K562 (cell line): Measurements from ENCODE around the gene SPTBN4. TPM values are rescaled to one million over a fixed set of nuclear protein-coding genes. Genes with fewer than 3 reads are reported as not detected.

Experiments
- ATAC-seq: fragments of 200-7000 bp; cut with Tn5 transposase; 3 replicates; pipeline ENCODE4 v1.9.1; 2020; ENCODE audit warnings: moderate library complexity
- BruUV-seq: library from RNA; stranded (reverse); fragments of 400-500 nt; replicated peaks from 2 replicates; lab custom pipeline; 2021; lab: Mats Ljungman, UMichigan
- CTCF ChIA-PET: fragments of 300-600 bp; formaldehyde crosslinking; extraction: SDS; loops from one replicate; lab custom pipeline; 2021; ENCODE audit warnings: low intra/inter-chr PET ratio; lab: Yijun Ruan, JAX
- POLR2A ChIA-PET: fragments of 300-600, 350-650 bp; sonication (Branson Sonifier 250); formaldehyde crosslinking; extraction: SDS; loops from one replicate; lab custom pipeline; 2021; ENCODE audit warnings: antibody characterized with exemption, inconsistent platforms; lab: Yijun Ruan, JAX
- DNase-seq, 4 experiments: peaks; one replicate each; pipeline versions ENCODE4 v3.0.0 to v3.0.0-alpha.2; 2011 to 2018; ENCODE audit warnings: low spot score in 3 of 4, mixed read lengths in 3 of 4; ENCODE audit errors: extremely low read depth in 1 of 4
- FAIRE-seq: peaks from 2 replicates; lab custom pipeline; 2011; peaks lifted over from hg19 to GRCh38; lab: Jason Lieb, UNC
- H2AFZ ChIP-seq: 2 replicates; pipeline ENCODE4 v1.6.0; 2011; ENCODE audit warnings: low read depth, low read length, control low read depth, inconsistent platforms
- H3K27ac ChIP-seq: fragments of 200-600 bp; 3 replicates; pipeline ENCODE4 v1.8.0; 2011; ENCODE audit warnings: low read depth, mild to moderate bottlenecking, control low read depth, inconsistent platforms, low read length, moderate library complexity, mixed read lengths; ENCODE audit errors: extremely low read depth
- H3K27me3 ChIP-seq, 2 experiments: fragments of 300-600 bp in 1 of 2; 2 replicates in 1 of 2; 3 replicates in 1 of 2; pipeline versions ENCODE4 v1.6.0 to v1.8.0; 2011; ENCODE audit warnings: inconsistent platforms in 2 of 2, low read length in 2 of 2, mild to moderate bottlenecking in 1 of 2, mixed read lengths in 1 of 2, moderate library complexity in 1 of 2; ENCODE audit not compliant: control insufficient read depth in 2 of 2, insufficient read depth in 2 of 2
- H3K36me3 ChIP-seq: fragments of 300-600 bp; 3 replicates; pipeline ENCODE4 v1.8.0; 2011; ENCODE audit warnings: mild to moderate bottlenecking, low read length, inconsistent platforms; ENCODE audit not compliant: control insufficient read depth, insufficient read depth
- H3K4me1 ChIP-seq, 2 experiments: fragments of 200-600 bp in 1 of 2; replicated peaks in 1 of 2; 2 replicates in 1 of 2; 3 replicates in 1 of 2; pipeline versions ENCODE4 v1.5.1 to v1.8.0; 2011; ENCODE audit warnings: inconsistent platforms in 2 of 2, low read length in 2 of 2, mild to moderate bottlenecking in 1 of 2, mixed read lengths in 1 of 2, moderate library complexity in 1 of 2; ENCODE audit not compliant: control insufficient read depth in 2 of 2, insufficient read depth in 2 of 2
- H3K4me2 ChIP-seq: 2 replicates; pipeline ENCODE4 v1.6.1; 2011; ENCODE audit warnings: low read length, control low read depth, inconsistent platforms, mixed read lengths; ENCODE audit not compliant: insufficient read depth
- H3K4me3 ChIP-seq: fragments of 200-600 bp; sonication (generic), shearing (Covaris generic); 2 replicates; pipeline ENCODE4 v1.5.1; 2016; ENCODE audit warnings: control low read depth, inconsistent platforms
- H3K79me2 ChIP-seq: fragments of 200-600 bp; 3 replicates; pipeline ENCODE4 v1.8.0; 2011; ENCODE audit warnings: low read length, inconsistent platforms; ENCODE audit not compliant: control insufficient read depth, insufficient read depth
- H3K9ac ChIP-seq, 2 experiments: 2 replicates each; pipeline versions ENCODE4 v1.6.0 to v1.6.1; 2011; ENCODE audit warnings: low read depth in 2 of 2, low read length in 2 of 2, control low read depth in 1 of 2, inconsistent platforms in 1 of 2, mild to moderate bottlenecking in 1 of 2, mixed read lengths in 1 of 2; ENCODE audit not compliant: insufficient read depth in 1 of 2
- H3K9me1 ChIP-seq: one replicate; pipeline ENCODE4 v1.6.0; 2011; ENCODE audit warnings: inconsistent platforms, mild to moderate bottlenecking, low read length, moderate library complexity; ENCODE audit not compliant: control insufficient read depth, insufficient read depth
- H3K9me3 ChIP-seq: replicated peaks from 2 replicates; pipeline ENCODE4 v1.5.1; 2011; ENCODE audit warnings: low read depth, low read length, inconsistent platforms; ENCODE audit not compliant: control insufficient read depth, insufficient read depth
- H4K20me1 ChIP-seq: replicated peaks from 2 replicates; pipeline ENCODE4 v1.6.1; 2011; ENCODE audit warnings: low read length, inconsistent platforms, mixed read lengths; ENCODE audit not compliant: control insufficient read depth, insufficient read depth
- CHD4 ChIP-seq: fragments of 200-600 bp; sonication (generic); IDR thresholded peaks from 3 replicates; pipeline ENCODE4 v1.6.1; 2012; ENCODE audit warnings: low read depth, mild to moderate bottlenecking, mixed read lengths, low read length, inconsistent platforms; ENCODE audit not compliant: insufficient read depth, insufficient replicate concordance, poor library complexity, severe bottlenecking
- FOXP4 ChIP-seq: sonication (generic); formaldehyde crosslinking; IDR thresholded peaks from 2 replicates; pipeline ENCODE4 v1.8.0; 2022; ENCODE audit warnings: mild to moderate bottlenecking, missing genetic modification reagents, borderline replicate concordance
- GATAD2B ChIP-seq: fragments of 450-650 bp; IDR thresholded peaks from 2 replicates; pipeline ENCODE4 v1.6.1; 2017; ENCODE audit warnings: mild to moderate bottlenecking, borderline replicate concordance
- NRF1 ChIP-seq, 2 experiments: fragments of 450-650 bp; IDR thresholded peaks in 1 of 2; conservative IDR thresholded peaks in 1 of 2; 2 replicates each; pipeline ENCODE4 v1.6.1; 2014; ENCODE audit warnings: mild to moderate bottlenecking in 2 of 2
- PHB ChIP-seq: fragments of 250-450 bp; sonication (Bioruptor Pico); IDR thresholded peaks from 2 replicates; pipeline ENCODE4 v1.5.0; 2021
- RBM34 ChIP-seq: fragments of 200-400 bp; formaldehyde crosslinking; IDR thresholded peaks from 2 replicates; pipeline ENCODE4 v1.6.1; 2018; ENCODE audit warnings: low read length, borderline replicate concordance; ENCODE audit not compliant: insufficient read depth
- STAG1 ChIP-seq: sonication (generic); formaldehyde crosslinking; IDR thresholded peaks from 2 replicates; pipeline ENCODE4 v1.5.0; 2020; ENCODE audit warnings: missing genetic modification reagents, borderline replicate concordance
- WGBS: fragments of 100-300 bp; shearing (Covaris generic); methylation state at CpG from one replicate; pipeline ENCODE4 v1.1.6; 2016; ENCODE audit warnings: low coverage, mixed read lengths; ENCODE audit not compliant: insufficient coverage; ENCODE audit errors: missing lambda C conversion rate; 5-methylcytosine and 5-hydroxymethylcytosine counted together
- in situ Hi-C: fragments of 300-500 bp; cut with MboI; formaldehyde crosslinking; loops from 4 replicates; pipeline ENCODE4 v1.15.0; 2018; ENCODE audit warnings: inconsistent platforms, mixed read lengths
- intact Hi-C: fragments of 100-400 bp; cut with micrococcal nuclease; formaldehyde crosslinking; loops from 2 replicates; pipeline ENCODE4 v1.14.2; 2022
- polyA plus RNA-seq, 8 experiments: library from polyadenylated mRNA; depleted of rRNA in 4 of 8; stranded (reverse) in 5 of 8; unstranded in 3 of 8; fragments of >200 nt; fragmentation: Nextera tagmentation in 2 of 8; fragmentation: Illumina TruSeq in 1 of 8; extraction: Ambion mirVana in 2 of 8; extraction: Trizol in 1 of 8; gene quantifications; 2 replicates each; pipeline versions ENCODE4 v1.2.1 to v1.2.3, GENCODE V29; 2011 to 2014; ENCODE audit warnings: inconsistent platforms in 1 of 8, missing spikeins in 1 of 8
- total RNA-seq, 7 experiments: library from RNA; depleted of rRNA in 6 of 7; stranded (reverse); fragments of >200 nt in 6 of 7; fragmentation: Illumina TruSeq in 2 of 7; extraction: Trizol in 2 of 7; gene quantifications; 2 replicates each; pipeline versions ENCODE4 v1.2.1 to v1.2.3, GENCODE V29; 2011 to 2021; ENCODE audit warnings: low replicate concordance in 1 of 7
- TF ChIP-seq, protein P1 (sequence below): sonication (generic); formaldehyde crosslinking; IDR thresholded peaks from 2 replicates; pipeline ENCODE4 v1.8.0; 2022; ENCODE audit warnings: missing genetic modification reagents, mild to moderate bottlenecking, moderate library complexity, borderline replicate concordance
- TF ChIP-seq, protein P2 (sequence below), 2 experiments: fragments of 450-650 bp; formaldehyde crosslinking in 1 of 2; IDR thresholded peaks; 2 replicates each; pipeline versions ENCODE4 v1.4.0 to v1.6.1; 2014 to 2020; ENCODE audit warnings: mild to moderate bottlenecking in 2 of 2, borderline replicate concordance in 1 of 2, low read depth in 1 of 2

The SPTBN4 gene
- total and polyA plus RNA-seq, 9 of the 15 experiments (the other 6 are each of a cell fraction or from before 2014, with no cell fraction given): 0.01 to 1.5 (median 0.86) TPM

GRCh38 chr19:40585241-40585981 lies 118.6 kb downstream of the SPTBN4 start:
- Histone ChIP-seq H3K4me3 (no peak overlapping the region), H3K4me2 (no peak overlapping the region), H3K9me1 (no peaks in the 10 kb centered on the region), H3K27ac (no peak overlapping the region), H3K36me3 (peaks cover 23% of the 10 kb centered on the region; the same call in 1 of the 3 replicates), H2AFZ (no peak overlapping the region), H3K27me3 (no peaks in the 10 kb centered on the region), H3K9me3 (no peaks in the 10 kb centered on the region), H3K9ac (no peak overlapping the region), H3K4me1 (peaks cover 0 to 29% of the 10 kb centered on the region in 2 experiments; a peak in 3 of 5 replicates), H3K79me2 (no peaks in the 10 kb centered on the region), H4K20me1 (no peaks in the 10 kb centered on the region)
- ATAC-seq (no peak), FAIRE-seq (no peak), DNase-seq (no peak)
- ChIA-PET CTCF (no interaction called here), POLR2A (interaction anchor here (0.6 to 1.9 kb wide), 3 partner anchors 8 to 15 kb away, joined by 3 to 6 read pairs (median 5); no protein-coding TSS in a partner anchor)
- WGBS: 67% methylated on average over 10 of the region's 11 CpGs
- no TSS peak for BruUV-seq
- in situ Hi-C loops: no loop called here
- intact Hi-C loops: no loop called here
- TF ChIP-seq FOXP4 (no peak), CHD4 (no peak), STAG1 (CRISPR knock-in tag) (no peak), RBM34 (no peak), NRF1 (conservative IDR thresholded peaks at IDR 0.05 in 1 of 2, IDR thresholded peaks at IDR 0.05 in 1 of 2) (no peak), GATAD2B (no peak), PHB (CRISPR knock-in tag) (no peak)
- TF ChIP-seq, protein P1, sequence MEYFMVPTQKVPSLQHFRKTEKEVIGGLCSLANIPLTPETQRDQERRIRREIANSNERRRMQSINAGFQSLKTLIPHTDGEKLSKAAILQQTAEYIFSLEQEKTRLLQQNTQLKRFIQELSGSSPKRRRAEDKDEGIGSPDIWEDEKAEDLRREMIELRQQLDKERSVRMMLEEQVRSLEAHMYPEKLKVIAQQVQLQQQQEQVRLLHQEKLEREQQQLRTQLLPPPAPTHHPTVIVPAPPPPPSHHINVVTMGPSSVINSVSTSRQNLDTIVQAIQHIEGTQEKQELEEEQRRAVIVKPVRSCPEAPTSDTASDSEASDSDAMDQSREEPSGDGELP: no peak
- TF ChIP-seq, protein P2, sequence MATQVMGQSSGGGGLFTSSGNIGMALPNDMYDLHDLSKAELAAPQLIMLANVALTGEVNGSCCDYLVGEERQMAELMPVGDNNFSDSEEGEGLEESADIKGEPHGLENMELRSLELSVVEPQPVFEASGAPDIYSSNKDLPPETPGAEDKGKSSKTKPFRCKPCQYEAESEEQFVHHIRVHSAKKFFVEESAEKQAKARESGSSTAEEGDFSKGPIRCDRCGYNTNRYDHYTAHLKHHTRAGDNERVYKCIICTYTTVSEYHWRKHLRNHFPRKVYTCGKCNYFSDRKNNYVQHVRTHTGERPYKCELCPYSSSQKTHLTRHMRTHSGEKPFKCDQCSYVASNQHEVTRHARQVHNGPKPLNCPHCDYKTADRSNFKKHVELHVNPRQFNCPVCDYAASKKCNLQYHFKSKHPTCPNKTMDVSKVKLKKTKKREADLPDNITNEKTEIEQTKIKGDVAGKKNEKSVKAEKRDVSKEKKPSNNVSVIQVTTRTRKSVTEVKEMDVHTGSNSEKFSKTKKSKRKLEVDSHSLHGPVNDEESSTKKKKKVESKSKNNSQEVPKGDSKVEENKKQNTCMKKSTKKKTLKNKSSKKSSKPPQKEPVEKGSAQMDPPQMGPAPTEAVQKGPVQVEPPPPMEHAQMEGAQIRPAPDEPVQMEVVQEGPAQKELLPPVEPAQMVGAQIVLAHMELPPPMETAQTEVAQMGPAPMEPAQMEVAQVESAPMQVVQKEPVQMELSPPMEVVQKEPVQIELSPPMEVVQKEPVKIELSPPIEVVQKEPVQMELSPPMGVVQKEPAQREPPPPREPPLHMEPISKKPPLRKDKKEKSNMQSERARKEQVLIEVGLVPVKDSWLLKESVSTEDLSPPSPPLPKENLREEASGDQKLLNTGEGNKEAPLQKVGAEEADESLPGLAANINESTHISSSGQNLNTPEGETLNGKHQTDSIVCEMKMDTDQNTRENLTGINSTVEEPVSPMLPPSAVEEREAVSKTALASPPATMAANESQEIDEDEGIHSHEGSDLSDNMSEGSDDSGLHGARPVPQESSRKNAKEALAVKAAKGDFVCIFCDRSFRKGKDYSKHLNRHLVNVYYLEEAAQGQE (IDR thresholded peaks at IDR 0.05; ENCODE audit: borderline replicate concordance): no peak
- TF ChIP-seq, protein P2 (CRISPR knock-in tag; IDR thresholded peaks at IDR 0.05; ENCODE audit: low read depth): no peak
